HS-27A (cell line): ENCODE results near the gene RPS6KA1.

ENCODE experiments used
- DNase-seq: peaks from one replicate; pipeline ENCODE4 v3.0.0-alpha.2; 2012; ENCODE audit warnings: low read depth, missing footprints

RPS6KA1 gene

GRCh38 chr1:26533951-26534509 lies 4.5 kb downstream of the RPS6KA1 start:
- DNase-seq, result no peak

DNA sequence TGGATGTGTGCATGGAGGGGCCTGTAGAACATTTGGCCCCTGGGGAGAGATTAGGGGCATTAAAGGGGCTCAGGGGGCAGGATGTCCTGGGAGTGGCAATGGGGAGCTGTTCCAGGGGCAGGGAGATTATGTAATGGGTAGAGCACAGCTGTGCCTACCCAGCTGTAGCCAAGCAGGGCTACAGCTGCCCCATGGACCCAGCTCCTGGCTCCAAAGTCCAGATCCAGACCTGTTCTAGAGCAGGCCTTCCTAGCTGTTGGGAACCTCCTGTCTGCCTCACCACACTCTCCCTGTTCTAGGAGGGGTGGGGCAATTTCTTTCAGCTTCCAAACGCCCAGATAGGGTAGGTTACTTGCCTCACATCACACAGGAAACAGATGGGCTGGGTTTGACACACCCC lies 5.6 kb downstream of the RPS6KA1 start:
- no peak for DNase-seq

DNA sequence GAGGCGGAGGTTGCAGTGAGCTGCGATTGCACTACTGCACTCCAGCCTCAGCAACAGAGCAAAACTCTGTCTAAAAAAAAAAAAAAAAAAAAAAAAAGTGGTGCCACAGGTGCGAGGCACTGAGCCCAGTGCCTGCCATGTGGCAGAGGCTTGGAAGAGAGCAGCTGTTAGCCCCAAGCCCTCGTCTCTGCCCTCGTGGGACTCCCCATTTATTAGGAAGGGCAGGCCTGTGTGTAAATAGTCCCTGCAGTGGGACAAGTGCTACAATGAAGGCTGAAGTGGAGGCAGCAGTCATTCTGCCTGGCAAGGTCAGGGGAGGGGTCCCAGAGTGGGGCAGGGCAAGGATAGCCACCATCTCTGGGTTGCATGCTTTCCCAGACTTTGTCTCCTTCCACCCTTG lies 6.5 kb downstream of the RPS6KA1 start:
- DNase-seq, result no peak

DNA sequence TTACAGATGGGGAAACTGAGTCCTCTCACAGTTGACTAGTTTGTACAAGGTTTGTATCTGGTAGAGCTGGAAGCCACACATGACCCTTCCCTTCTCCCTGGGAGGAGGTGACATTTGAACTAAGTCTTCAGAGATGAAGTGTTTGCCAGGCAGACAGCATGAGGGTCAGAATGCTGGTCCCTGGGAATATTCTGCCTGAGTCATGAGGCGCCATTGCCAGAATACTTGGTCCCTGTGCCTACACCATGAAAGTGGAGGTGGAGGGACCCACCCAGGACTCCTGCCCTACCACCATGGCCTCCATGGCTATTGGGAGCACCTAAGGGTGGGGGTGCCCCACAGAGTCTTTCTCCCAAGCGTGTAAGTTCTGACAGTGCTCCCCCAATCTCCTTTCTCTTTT lies 7.0 kb downstream of the RPS6KA1 start:
- no peak for DNase-seq

DNA sequence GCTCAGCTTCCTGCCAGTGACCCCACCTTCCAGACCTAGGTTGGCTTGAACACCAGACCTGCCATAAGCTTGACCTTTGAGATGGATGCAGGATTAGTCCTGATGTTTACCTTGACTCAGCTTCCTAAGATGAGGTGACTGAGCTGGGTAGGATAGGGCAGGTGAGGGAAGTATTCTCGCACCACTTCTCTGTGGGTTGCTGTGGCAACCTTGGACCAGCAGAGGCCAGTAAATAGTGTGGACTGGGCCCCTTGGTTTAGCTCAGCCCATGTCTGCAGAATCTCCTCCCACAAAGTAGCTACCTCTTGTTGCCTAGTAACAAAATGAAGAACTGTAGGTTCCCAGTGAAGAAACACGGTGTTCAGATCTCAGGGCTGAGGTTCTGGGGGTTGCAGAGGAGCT lies 8.4 kb downstream of the RPS6KA1 start:
- no peak for DNase-seq

DNA sequence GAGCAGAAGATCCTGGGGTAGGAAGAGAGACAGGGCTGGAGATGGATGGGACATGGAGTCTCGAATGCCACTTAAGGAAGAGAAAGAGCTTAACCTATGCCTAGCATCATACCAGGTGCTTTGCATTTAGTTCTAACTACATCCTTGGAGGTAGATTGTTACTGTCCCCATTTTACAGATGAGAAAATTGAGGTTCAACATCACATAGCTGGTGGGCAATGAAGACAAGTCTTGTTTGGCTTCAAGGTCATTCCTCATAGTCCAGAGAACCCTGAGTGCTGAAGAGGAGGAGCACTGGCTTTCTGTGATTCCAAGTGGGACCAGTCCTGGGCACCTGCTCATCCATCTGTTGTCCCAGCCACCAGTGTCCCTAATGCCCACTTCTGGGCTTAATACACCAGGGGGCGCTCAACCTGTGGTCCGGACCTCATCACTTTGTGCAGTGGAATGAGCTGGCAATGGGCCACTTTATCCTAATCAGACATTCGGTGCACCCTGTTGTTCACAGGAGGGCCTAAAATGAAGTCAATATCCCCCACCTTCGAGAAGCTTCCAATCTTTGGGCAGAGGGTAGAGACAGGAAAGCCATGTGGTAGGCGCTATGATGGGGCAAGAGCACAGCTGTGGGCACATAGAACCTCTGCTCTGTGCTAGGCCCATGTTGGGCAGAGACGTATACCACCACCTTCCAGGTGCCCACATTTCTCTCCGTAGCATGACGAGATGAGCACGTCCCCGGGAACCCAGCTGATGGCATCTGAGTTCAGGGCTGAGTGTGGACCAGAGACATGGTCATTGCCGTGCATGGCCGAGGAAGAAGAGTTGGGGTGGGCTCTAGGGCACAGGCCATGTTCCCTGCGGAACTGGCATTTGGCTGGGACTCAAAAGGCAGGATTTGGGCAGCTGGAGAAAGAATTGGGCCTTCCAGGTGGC lies 9.2 kb downstream of the RPS6KA1 start:
- DNase-seq, result no peak

- DNase-seq, result no peak
Observed at GRCh38 chr1:26539722-26540121, 10.2 kb downstream of the RPS6KA1 start.

DNA sequence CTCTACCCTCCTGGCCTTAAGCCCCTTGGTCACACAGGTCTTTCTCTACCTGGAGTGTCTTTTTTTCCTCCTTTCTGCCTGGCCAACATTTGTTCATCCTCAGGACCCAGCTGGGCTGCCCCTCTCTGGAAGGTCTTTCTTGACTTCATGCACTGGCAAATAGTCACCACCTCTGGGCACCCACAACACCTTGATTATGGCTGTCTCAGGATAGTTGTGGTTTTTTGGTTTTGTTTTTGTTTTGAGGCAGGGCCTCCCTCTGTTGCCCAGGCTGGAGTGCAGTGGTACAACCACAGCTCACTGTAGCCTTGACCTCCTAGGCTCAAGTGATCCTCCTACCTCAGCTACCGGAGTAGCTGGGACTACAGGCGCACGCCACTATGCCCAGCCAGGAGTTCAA lies 10.8 kb downstream of the RPS6KA1 start:
- no peak for DNase-seq

DNA sequence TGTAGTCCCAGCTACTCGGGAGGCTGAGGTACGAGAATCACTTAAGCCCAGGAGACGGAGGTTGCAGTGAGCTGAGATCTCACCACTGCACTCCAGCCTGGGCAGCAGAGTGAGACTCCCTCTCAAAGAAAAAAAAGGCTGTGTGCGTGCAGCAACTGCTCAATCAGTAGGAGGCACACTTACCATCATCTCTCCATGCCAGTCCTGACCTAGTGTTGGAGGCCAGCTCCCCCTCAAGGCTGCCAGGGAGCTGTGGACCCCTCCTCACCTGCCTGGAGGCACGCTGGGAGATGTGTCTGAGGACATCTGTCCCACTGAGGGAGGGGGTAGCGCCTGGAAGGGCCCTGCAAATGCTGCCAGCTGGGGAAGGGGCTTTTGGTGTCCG lies 11.9 kb downstream of the RPS6KA1 start:
- no peak for DNase-seq

DNA sequence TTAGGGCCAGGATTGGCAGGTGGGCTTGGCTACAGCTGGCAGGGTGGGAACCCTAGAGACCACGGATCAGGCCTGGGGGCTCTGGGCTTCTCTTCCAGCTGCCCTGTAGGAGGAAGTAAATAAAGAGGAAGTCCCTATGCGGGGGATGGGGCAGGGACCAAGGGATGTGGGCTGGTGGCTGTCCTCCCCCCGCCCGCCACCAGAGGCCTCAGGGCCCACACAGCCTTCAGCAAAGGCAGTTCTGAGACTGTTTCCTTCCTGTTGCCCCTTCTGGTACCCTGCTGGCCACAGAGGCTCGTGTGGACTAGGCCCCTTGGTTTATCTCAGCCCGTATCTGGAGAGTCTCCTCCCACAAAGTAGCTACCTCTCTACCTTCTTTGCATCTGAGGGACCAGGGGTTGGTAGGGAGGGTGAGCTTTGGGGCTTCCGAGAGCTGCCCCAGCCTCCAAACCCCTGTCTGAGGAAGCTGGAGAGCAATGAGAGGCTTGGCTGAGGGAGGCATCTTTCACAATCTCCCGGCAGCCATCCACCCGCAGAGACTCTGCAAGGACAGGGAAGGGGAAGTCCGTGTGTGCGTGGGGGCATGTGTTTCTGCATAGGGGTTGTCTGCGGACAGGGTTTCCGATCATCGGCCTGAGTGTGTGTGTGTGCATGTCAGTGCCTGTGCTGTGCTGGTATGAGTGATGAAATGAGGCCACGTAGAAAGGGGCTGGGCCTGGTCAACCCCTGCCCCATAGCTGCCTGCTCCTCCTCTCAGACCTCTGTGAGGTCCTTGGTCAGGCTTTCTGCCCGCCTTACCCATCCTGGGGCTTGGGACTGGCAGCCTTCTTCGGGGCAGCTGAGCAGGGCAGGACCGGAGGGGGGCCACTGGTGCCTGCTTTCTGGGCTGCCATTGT lies 12.5 kb downstream of the RPS6KA1 start:
- no peak for DNase-seq

DNA sequence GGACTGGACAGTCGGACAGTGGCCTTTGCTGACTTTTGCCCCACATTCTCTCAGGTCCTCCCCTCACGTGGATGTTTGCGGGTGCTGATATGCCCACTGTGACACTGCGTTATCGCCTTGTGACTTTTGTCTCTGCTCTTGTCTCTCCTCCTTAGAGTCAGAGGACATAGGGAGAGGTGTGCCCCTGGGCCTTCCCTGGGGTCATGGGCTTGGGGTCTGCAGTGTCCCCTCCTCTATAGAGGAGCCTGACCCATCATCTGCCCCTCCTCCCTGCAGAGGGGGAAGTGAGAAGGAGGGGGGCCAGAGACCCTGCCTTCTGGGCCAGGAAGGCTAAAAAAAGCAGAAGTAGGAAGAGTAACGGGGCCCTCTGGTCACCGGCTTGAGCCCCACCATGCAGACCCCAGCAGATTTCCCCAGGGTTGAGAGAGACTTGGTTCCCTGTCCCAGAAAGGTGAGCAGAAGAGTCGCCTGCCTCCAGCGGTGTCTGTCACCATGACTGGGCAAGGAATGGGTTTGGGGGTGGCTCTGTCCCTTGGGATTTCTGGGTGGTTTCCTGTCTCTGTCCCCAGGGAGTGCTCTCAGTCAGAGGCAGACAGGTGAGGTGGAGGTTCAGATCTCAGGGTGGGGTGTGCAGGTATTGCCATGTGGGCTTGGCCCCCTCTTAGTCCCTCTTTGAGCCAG lies 13.3 kb downstream of the RPS6KA1 start:
- no peak for DNase-seq

- DNase-seq, result no peak
Observed at GRCh38 chr1:26543462-26543861, 13.9 kb downstream of the RPS6KA1 start.

- DNase-seq, result no peak
Observed at GRCh38 chr1:26544126-26544525, 14.6 kb downstream of the RPS6KA1 start.

GRCh38 chr1:26545969-26546323 lies 16.4 kb downstream of the RPS6KA1 start:
- DNase-seq, result no peak

- no peak for DNase-seq
Observed at GRCh38 chr1:26546375-26546774, 16.8 kb downstream of the RPS6KA1 start.

DNA sequence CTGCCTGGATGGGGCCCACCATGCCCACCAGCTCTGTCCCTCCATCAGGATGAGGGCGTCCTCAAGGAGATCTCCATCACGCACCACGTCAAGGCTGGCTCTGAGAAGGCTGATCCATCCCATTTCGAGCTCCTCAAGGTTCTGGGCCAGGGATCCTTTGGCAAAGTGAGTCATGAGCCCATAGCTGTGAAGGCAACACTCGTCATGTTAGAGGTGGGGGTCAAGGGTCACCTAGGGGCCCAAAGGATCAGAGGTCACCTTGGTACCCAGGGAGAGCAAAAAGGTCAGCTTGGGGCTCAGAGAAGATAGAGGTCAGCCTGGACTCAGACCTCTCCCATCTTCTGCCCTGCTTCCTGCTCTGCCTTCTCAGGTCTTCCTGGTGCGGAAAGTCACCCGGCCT lies 17.3 kb downstream of the RPS6KA1 start:
- DNase-seq, result no peak

- no peak for DNase-seq
Observed at GRCh38 chr1:26548841-26549240, 19.3 kb downstream of the RPS6KA1 start.

DNA sequence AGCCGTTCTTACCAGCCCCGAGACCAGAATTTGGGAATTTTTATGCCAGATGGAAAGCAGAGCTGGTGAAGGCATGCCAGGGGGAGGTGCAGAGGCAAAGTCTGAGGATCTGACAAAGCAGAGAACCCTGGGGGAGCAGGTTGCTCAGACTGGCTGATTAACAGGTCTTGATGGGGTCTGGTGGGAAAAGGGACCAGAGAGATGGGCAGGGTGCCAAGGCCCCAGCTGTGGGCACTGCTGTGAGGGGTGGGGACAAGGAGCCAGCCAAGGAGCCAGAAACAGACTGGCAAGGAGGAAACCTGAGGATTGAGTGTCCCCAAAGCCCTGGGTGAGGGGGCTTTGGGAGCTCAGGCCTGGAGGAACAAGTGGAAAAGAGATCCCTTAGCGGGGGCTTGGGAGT lies 21.4 kb downstream of the RPS6KA1 start:
- no peak for DNase-seq

- no peak for DNase-seq
Observed at GRCh38 chr1:26552720-26553119, 23.2 kb downstream of the RPS6KA1 start.

GRCh38 chr1:26553942-26554682 lies 24.6 kb downstream of the RPS6KA1 start:
- DNase-seq, result no peak

GRCh38 chr1:26554781-26555180 lies 25.2 kb downstream of the RPS6KA1 start:
- no peak for DNase-seq
